H1 (cell line): ENCODE measurements around the gene PSPN.

Source experiments
- CTCF ChIP-seq, 3 experiments: IDR thresholded peaks; 1 replicate in 2 of 3; 2 replicates in 1 of 3; pipeline versions ENCODE4 v1.5.1 to v1.6.1; 2011; ENCODE audit warnings: low read length in 3 of 3, mild to moderate bottlenecking in 3 of 3, inconsistent platforms in 2 of 3, low read depth in 1 of 3, moderate library complexity in 1 of 3; ENCODE audit not compliant: insufficient read depth in 1 of 3; ENCODE audit errors: control extremely low read depth in 1 of 3
- EZH2 ChIP-seq: fragments of 200-600 bp; sonication (generic); IDR thresholded peaks from 2 replicates; pipeline ENCODE4 v1.7.1; 2012; ENCODE audit warnings: low read depth, mild to moderate bottlenecking, moderate library complexity, low read length, inconsistent platforms; ENCODE audit not compliant: severe bottlenecking
- FOSL1 ChIP-seq: IDR thresholded peaks from 2 replicates; pipeline ENCODE4 v1.6.1; 2011; ENCODE audit warnings: mild to moderate bottlenecking, low read depth, low read length, moderate library complexity; ENCODE audit not compliant: insufficient read depth
- SIX5 ChIP-seq: IDR thresholded peaks from 2 replicates; pipeline ENCODE4 v1.6.1; 2011; ENCODE audit warnings: mild to moderate bottlenecking, low read depth, low read length
- ZNF274 ChIP-seq: IDR thresholded peaks from 2 replicates; pipeline ENCODE4 v1.7.0; 2012; ENCODE audit warnings: low read length, borderline replicate concordance; ENCODE audit errors: extremely low read depth

- no peak for TF ChIP-seq CTCF (IDR thresholded peaks at IDR 0.05; ENCODE audit: control extremely low read depth in 1 of 3, insufficient read depth in 1 of 3, low read depth in 1 of 3, low read length in 3 of 3)
- no peak for TF ChIP-seq FOSL1
- TF ChIP-seq SIX5, result no peak
- TF ChIP-seq ZNF274, result no peak
- TF ChIP-seq EZH2, result no peak
Measured at GRCh38 chr19:6393983-6394412, 18.3 kb upstream of the PSPN start.
